Measurements from ENCODE around the gene PTK6.

GRCh38 chr20:63536241-63536977 lies 767 bp downstream of the PTK6 start:
- TF ChIP-seq POLR2AphosphoS5 (IDR thresholded peaks at IDR 0.05; ENCODE audit: low read depth, low read length) (no peak), MED13 (CRISPR knock-in tag; IDR thresholded peaks at IDR 0.05) (no peak), CTCF (CRISPR knock-in tag; IDR thresholded peaks at IDR 0.05) (no peak), BRCA1 (CRISPR knock-in tag; IDR thresholded peaks at IDR 0.05) (no peak), CBFB (CRISPR knock-in tag; IDR thresholded peaks at IDR 0.05) (no peak), EZH2 (conservative IDR thresholded peaks at IDR 0.05; ENCODE audit: low read depth, low read length) (no peak), CHD4 (IDR thresholded peaks at IDR 0.05; ENCODE audit: borderline replicate concordance, low read length) (no peak), PATZ1 (CRISPR knock-in tag; IDR thresholded peaks at IDR 0.05) (no peak), POLR2A (IDR thresholded peaks at IDR 0.05; ENCODE audit: insufficient read depth in 1 of 2, low read depth in 2 of 2, low read length in 2 of 2) (no peak), ZFP37 (CRISPR knock-in tag; IDR thresholded peaks at IDR 0.05; ENCODE audit: borderline replicate concordance) (no peak)

All from HepG2 (cell line).